Stimulated activated CD4-positive, alpha-beta T cell treated with anti-CD3 and anti-CD28 coated beads, Interleukin-4, amount 100 ng/mL, for 48 hours (primary cell): Measurements from ENCODE around the gene PFAS.

Experiments
- DNase-seq, 2 donors: peaks; one replicate each; pipeline ENCODE4 v3.0.0-alpha.2; 2020; ENCODE audit warnings: low read depth in 2 of 2

Gene PFAS

GRCh38 chr17:8268550-8269298 lies 19.6 kb downstream of the PFAS start:
- DNase-seq = no peak

GRCh38 chr17:8272421-8272820 lies 23.3 kb downstream of the PFAS start:
- no peak for DNase-seq

- DNase-seq = no peak
Observed at GRCh38 chr17:8273884-8274444, 24.9 kb downstream of the PFAS start.

- no peak for DNase-seq
Observed at GRCh38 chr17:8274816-8275215, 25.7 kb downstream of the PFAS start.

GRCh38 chr17:8275421-8276290 lies 26.6 kb downstream of the PFAS start:
- no peak for DNase-seq

- DNase-seq = no peak
Observed at GRCh38 chr17:8277317-8277716, 28.2 kb downstream of the PFAS start.

GRCh38 chr17:8282345-8282744 lies 33.3 kb downstream of the PFAS start:
- no peak for DNase-seq

GRCh38 chr17:8283356-8283755 lies 34.3 kb downstream of the PFAS start:
- no peak for DNase-seq

GRCh38 chr17:8284126-8284525 lies 35.0 kb downstream of the PFAS start:
- DNase-seq = no peak

GRCh38 chr17:8285270-8286181 lies 36.4 kb downstream of the PFAS start:
- no peak for DNase-seq

GRCh38 chr17:8287651-8288335 lies 38.7 kb downstream of the PFAS start:
- no peak for DNase-seq

GRCh38 chr17:8288336-8289102 lies 39.4 kb downstream of the PFAS start, which contains the start of gene RANGRF:
Gene RANGRF (plus strand): TSS chr17:8288670. CDS start chr17:8288789, 119 bp downstream.
- DNase-seq = peak; percentile 78 to 83

GRCh38 chr17:8289103-8289397 lies 40.0 kb downstream of the PFAS start:
- DNase-seq = peak in 1 of 2 donors; percentile 75

- DNase-seq = no peak
Observed at GRCh38 chr17:8290043-8290442, 41.0 kb downstream of the PFAS start.

- DNase-seq = no peak
Observed at GRCh38 chr17:8292639-8293395, 43.7 kb downstream of the PFAS start.

GRCh38 chr17:8294361-8294760 lies 45.3 kb downstream of the PFAS start:
- no peak for DNase-seq

- no peak for DNase-seq
Observed at GRCh38 chr17:8294814-8295316, 45.8 kb downstream of the PFAS start.

GRCh38 chr17:8300226-8300625 lies 51.1 kb downstream of the PFAS start:
- no peak for DNase-seq

GRCh38 chr17:8300627-8301242 lies 51.6 kb downstream of the PFAS start:
- peak; percentile 20 to 27 for DNase-seq
